Posterior vena cava (tissue), 2 donors: ENCODE results near the gene GAD2. TPM values are rescaled to one million over a fixed set of nuclear protein-coding genes. Genes with fewer than 3 reads are reported as not detected.
A peak's percentile ranks its signal among the peaks of the same experiment; 100 is the strongest.
"Not testable (repeated sequence)": the region's sequence is repeated elsewhere in the genome, so short reads cannot be mapped to it uniquely, and the experiment has no call there.

Experiments used
- DNase-seq: peaks from one replicate; pipeline ENCODE4 v3.0.0-alpha.2; 2020; ENCODE audit warnings: low spot score
- intact Hi-C, 2 donors: fragments of 100-400 bp; cut with DNase I; formaldehyde crosslinking; loops; one replicate each; pipeline versions ENCODE4 v1.14.1 to v1.14.2; 2022 to 2023
- total RNA-seq, 2 donors: library from RNA; stranded (reverse); fragmentation: NEBNext Ultra II Directional; extraction: Animal tissue kit (Norgen Biotek cat#: 25700); gene quantifications; one replicate each; pipeline ENCODE4 v1.2.1, GENCODE V29; 2021
- donor health status: DM: yes; HTN: yes; CAD: no.
- donor health status: DM: yes; HTN: yes; CAD: no.

GAD2 gene
- total RNA-seq, 2 donors from 2014 or later = not detected

GRCh38 chr10:26303366-26303765 is 86.8 kb downstream of the GAD2 start:
- intact Hi-C loops = no loop called here

GRCh38 chr10:26310361-26310760 is 93.8 kb downstream of the GAD2 start:
- no peak for DNase-seq
- intact Hi-C loops = loop anchor here in 1 of 2 donors (5.0 kb wide), 1 partner anchor 1153 kb away; no protein-coding TSS in a partner anchor

More at GRCh38 chr10:26303366-26303765, 86.8 kb downstream of the GAD2 start:
- DNase-seq = no peak

- intact Hi-C loops = loop anchor here in 1 of 2 donors (5.0 kb wide), 1 partner anchor 1154 kb away; no protein-coding TSS in a partner anchor
- no peak for DNase-seq
Measured at GRCh38 chr10:26311383-26311940, 94.9 kb downstream of the GAD2 start.

GRCh38 chr10:26314265-26315013 is 97.9 kb downstream of the GAD2 start:
- intact Hi-C loops = loop anchor here in 1 of 2 donors (5.0 kb wide), 1 partner anchor 1157 kb away; no protein-coding TSS in a partner anchor
- DNase-seq = peak; percentile 25

- DNase-seq = no peak
- intact Hi-C loops = no loop called here
Measured at GRCh38 chr10:26318672-26319071, 102.1 kb downstream of the GAD2 start.

- no peak for DNase-seq
- intact Hi-C loops = no loop called here
Measured at GRCh38 chr10:26323219-26323618, 106.6 kb downstream of the GAD2 start.

- no peak for DNase-seq
- intact Hi-C loops = no loop called here
Measured at GRCh38 chr10:26326851-26327250, 110.3 kb downstream of the GAD2 start.

GRCh38 chr10:26327811-26328210 is 111.2 kb downstream of the GAD2 start:
- DNase-seq = peak; percentile 22
- intact Hi-C loops = no loop called here

GRCh38 chr10:26331371-26331770 is 114.8 kb downstream of the GAD2 start:
- intact Hi-C loops = loop anchor here in 1 of 2 donors (10.0 kb wide), 1 partner anchor 223 kb away; no protein-coding TSS in a partner anchor
- DNase-seq = no peak

- intact Hi-C loops = loop anchor here in 1 of 2 donors (10.0 kb wide), 1 partner anchor 220 kb away; no protein-coding TSS in a partner anchor
Measured at GRCh38 chr10:26334232-26334931, 117.8 kb downstream of the GAD2 start.

GRCh38 chr10:26334932-26335573 is 118.5 kb downstream of the GAD2 start:
- DNase-seq = peak; percentile 81
- intact Hi-C loops = loop anchor here (5.0 to 10.0 kb wide), 2 partner anchors 220 to 222 kb away; no protein-coding TSS in a partner anchor

More at GRCh38 chr10:26334232-26334931, 117.8 kb downstream of the GAD2 start:
- no peak for DNase-seq

GRCh38 chr10:26335574-26336093 is 119.1 kb downstream of the GAD2 start:
- no peak for DNase-seq
- intact Hi-C loops = loop anchor here (5.0 to 10.0 kb wide), 2 partner anchors 219 to 222 kb away; no protein-coding TSS in a partner anchor

GRCh38 chr10:26336979-26337378 is 120.4 kb downstream of the GAD2 start:
- intact Hi-C loops = loop anchor here (5.0 to 10.0 kb wide), 2 partner anchors 218 to 220 kb away; no protein-coding TSS in a partner anchor

GRCh38 chr10:26341701-26342100 is 125.1 kb downstream of the GAD2 start:
- intact Hi-C loops = loop anchor here in 1 of 2 donors (5.0 kb wide), 1 partner anchor 451 kb away; no protein-coding TSS in a partner anchor
- DNase-seq = no peak

More at GRCh38 chr10:26336979-26337378, 120.4 kb downstream of the GAD2 start:
- no peak for DNase-seq

- DNase-seq, intact Hi-C loops: not testable (repeated sequence)
Measured at GRCh38 chr10:26348821-26349417, 132.3 kb downstream of the GAD2 start.
